Duodenal mucosa (tissue), 2 donors: ENCODE results near the gene TCAP.

Experiments used
- H3K27ac ChIP-seq: one replicate; pipeline ENCODE4 v1.7.0; 2013; ENCODE audit warnings: low read depth, low read length
- H3K27me3 ChIP-seq, 2 donors: one replicate each; pipeline ENCODE4 v1.7.0; 2013; ENCODE audit warnings: low read length in 2 of 2, control low read depth in 1 of 2; ENCODE audit not compliant: insufficient read depth in 2 of 2, control insufficient read depth in 1 of 2
- H3K36me3 ChIP-seq, 2 donors: one replicate each; pipeline ENCODE4 v1.7.0; 2013; ENCODE audit warnings: low read length in 2 of 2, control low read depth in 1 of 2; ENCODE audit not compliant: insufficient read depth in 2 of 2, control insufficient read depth in 1 of 2
- H3K4me1 ChIP-seq, 2 donors: one replicate each; pipeline ENCODE4 v1.7.0; 2013; ENCODE audit warnings: low read length in 2 of 2, control low read depth in 1 of 2; ENCODE audit not compliant: insufficient read depth in 2 of 2, control insufficient read depth in 1 of 2
- H3K4me3 ChIP-seq, 2 donors: one replicate each; pipeline ENCODE4 v1.7.0; 2013; ENCODE audit warnings: low read length in 2 of 2, low read depth in 1 of 2
- H3K9ac ChIP-seq, 2 donors: one replicate each; pipeline ENCODE4 v1.7.0; 2013; ENCODE audit warnings: low read length in 2 of 2, low read depth in 1 of 2
- H3K9me3 ChIP-seq, 2 donors: one replicate each; pipeline ENCODE4 v1.7.0; 2013; ENCODE audit warnings: low read length in 2 of 2, control low read depth in 1 of 2; ENCODE audit not compliant: control insufficient read depth in 1 of 2

Gene TCAP

GRCh38 chr17:39659279-39660010 is 5.7 kb upstream of the TCAP start:
- Histone ChIP-seq H3K36me3 (peaks cover 35 to 52% of the 10 kb centered on the region in 2 donors), H3K27ac (peak overlapping the region; percentile 25), H3K9ac (no peak overlapping the region), H3K4me1 (peaks cover 23 to 27% of the 10 kb centered on the region in 2 donors), H3K4me3 (no peak overlapping the region), H3K9me3 (no peaks in the 10 kb centered on the region), H3K27me3 (no peaks in the 10 kb centered on the region)

GRCh38 chr17:39660011-39660360 is 5.2 kb upstream of the TCAP start:
- Histone ChIP-seq H3K9ac (no peak overlapping the region), H3K36me3 (peaks cover 30 to 50% of the 10 kb centered on the region in 2 donors), H3K4me3 (no peak overlapping the region), H3K27me3 (no peaks in the 10 kb centered on the region), H3K9me3 (no peaks in the 10 kb centered on the region), H3K27ac (no peak overlapping the region), H3K4me1 (peaks cover 24 to 32% of the 10 kb centered on the region in 2 donors)

- Histone ChIP-seq H3K27me3 (peaks cover under 1 to 2% of the 10 kb centered on the region in 2 donors), H3K9me3 (no peaks in the 10 kb centered on the region), H3K9ac (no peak overlapping the region), H3K4me1 (peaks cover 24 to 32% of the 10 kb centered on the region in 2 donors), H3K27ac (no peak overlapping the region), H3K36me3 (peaks cover 30 to 50% of the 10 kb centered on the region in 2 donors), H3K4me3 (no peak overlapping the region)
Measured at GRCh38 chr17:39660397-39661385, 4.5 kb upstream of the TCAP start.

- Histone ChIP-seq H3K36me3 (peaks cover 30 to 40% of the 10 kb centered on the region in 2 donors), H3K27ac (no peak overlapping the region), H3K9me3 (no peaks in the 10 kb centered on the region), H3K4me3 (no peak overlapping the region), H3K9ac (peak overlapping the region in 1 of 2 donors; percentile 10), H3K27me3 (peaks cover 13% of the 10 kb centered on the region in 2 donors), H3K4me1 (peaks cover 26 to 36% of the 10 kb centered on the region in 2 donors)
Measured at GRCh38 chr17:39661744-39662541, 3.2 kb upstream of the TCAP start.

- Histone ChIP-seq H3K4me3 (no peak overlapping the region), H3K9ac (peak overlapping the region in 1 of 2 donors; percentile 10), H3K4me1 (peaks cover 30 to 40% of the 10 kb centered on the region in 2 donors), H3K9me3 (no peaks in the 10 kb centered on the region), H3K36me3 (peaks cover 27 to 34% of the 10 kb centered on the region in 2 donors), H3K27me3 (peaks cover 14 to 19% of the 10 kb centered on the region in 2 donors), H3K27ac (no peak overlapping the region)
Measured at GRCh38 chr17:39662551-39663339, 2.4 kb upstream of the TCAP start.

GRCh38 chr17:39663340-39663687 is 1.8 kb upstream of the TCAP start:
- Histone ChIP-seq H3K36me3 (peaks cover 22 to 29% of the 10 kb centered on the region in 2 donors), H3K27me3 (peaks cover 14 to 19% of the 10 kb centered on the region in 2 donors), H3K27ac (no peak overlapping the region), H3K9ac (no peak overlapping the region), H3K4me1 (peaks cover 30 to 40% of the 10 kb centered on the region in 2 donors), H3K4me3 (no peak overlapping the region), H3K9me3 (no peaks in the 10 kb centered on the region)

GRCh38 chr17:39663688-39664580 is 1.2 kb upstream of the TCAP start:
- H3K27me3 ChIP-seq, result peaks cover 14 to 19% of the 10 kb centered on the region in 2 donors
- H3K27ac ChIP-seq, result no peak overlapping the region
- peaks cover 17 to 24% of the 10 kb centered on the region in 2 donors for H3K36me3 ChIP-seq
- H3K4me1 ChIP-seq, result peaks cover 34 to 40% of the 10 kb centered on the region in 2 donors
- no peak overlapping the region for H3K4me3 ChIP-seq
- no peaks in the 10 kb centered on the region for H3K9me3 ChIP-seq
- H3K9ac ChIP-seq, result no peak overlapping the region

- H3K9me3 ChIP-seq, result no peaks in the 10 kb centered on the region
- H3K9ac ChIP-seq, result no peak overlapping the region
- no peak overlapping the region for H3K4me3 ChIP-seq
- H3K36me3 ChIP-seq, result peaks cover 6 to 15% of the 10 kb centered on the region in 2 donors
- H3K27me3 ChIP-seq, result peaks cover 14 to 19% of the 10 kb centered on the region in 2 donors
- H3K4me1 ChIP-seq, result peaks cover 34 to 37% of the 10 kb centered on the region in 2 donors
- H3K27ac ChIP-seq, result no peak overlapping the region
Measured at GRCh38 chr17:39665642-39666224, 584 bp downstream of the TCAP start.
